ENCODE data around the gene LIPM. TPM values are rescaled to one million over a fixed set of nuclear protein-coding genes. Genes with fewer than 3 reads are reported as not detected.

LIPM gene
- not detected in 2 replicates for total RNA-seq

GRCh38 chr10:88802523-88803285 is at the start of gene LIPM:
LIPM (plus strand) TSS chr10:88802730; CDS start chr10:88802897, 167 bp downstream.

GRCh38 chr10:88759366-88760101 is 43.0 kb upstream of the LIPM start, which contains the start of gene LIPN:
LIPN (plus strand) TSS chr10:88760020; CDS start chr10:88761406, 1,386 bp downstream.

GRCh38 chr10:88851706-88852105 is 49.2 kb downstream of the LIPM start, which contains the start of gene ANKRD22:
ANKRD22 (minus strand) TSS chr10:88851844; CDS start chr10:88851607, 237 bp downstream.

Other genes with a start within 250 kb of the LIPM start
- 10.4 and 12.6 TPM in 2 replicates for gene RNLS, start 219.4 kb upstream of the LIPM start, total RNA-seq
- gene LIPJ, start 216.0 kb upstream of the LIPM start, total RNA-seq, result under 0.01 and 0.16 TPM in 2 replicates
- not detected in 2 replicates for gene LIPF, start 138.3 kb upstream of the LIPM start, total RNA-seq
- gene LIPK, start 96.5 kb upstream of the LIPM start, total RNA-seq, result not detected in 2 replicates
- gene LIPN, start 42.7 kb upstream of the LIPM start, total RNA-seq, result not detected in 2 replicates
- gene ANKRD22, start 49.1 kb downstream of the LIPM start, total RNA-seq, result under 0.01 TPM in 1 of 2 replicates, not detected in the other
- 14.5 and 30.1 TPM in 2 replicates for gene STAMBPL1, start 77.5 kb downstream of the LIPM start, total RNA-seq
- 53.0 and 99.3 TPM in 2 replicates for gene ACTA2, start 150.0 kb downstream of the LIPM start, total RNA-seq
- 58.5 and 88.8 TPM in 2 replicates for gene FAS, start 188.1 kb downstream of the LIPM start, total RNA-seq

All from bronchial smooth muscle cell (primary cell).